H9 (cell line): ENCODE data around the gene ZC3H12C. TPM values are rescaled to one million over a fixed set of nuclear protein-coding genes. Genes with fewer than 3 reads are reported as not detected.

Experiments used
- DNase-seq: peaks from one replicate; pipeline ENCODE4 v3.0.0-alpha.2; 2017
- H2AFZ ChIP-seq: one replicate; pipeline ENCODE4 v1.6.1; 2013; ENCODE audit warnings: mild to moderate bottlenecking, low read length, control low read depth, moderate library complexity
- H2AK5ac ChIP-seq: 2 replicates; pipeline ENCODE4 v1.6.1; 2013; ENCODE audit warnings: low read length, control low read depth, mixed read lengths; ENCODE audit not compliant: insufficient read length
- H2BK120ac ChIP-seq: one replicate; pipeline ENCODE4 v1.6.1; 2013; ENCODE audit warnings: low read depth, mild to moderate bottlenecking, low read length, control low read depth, inconsistent platforms; ENCODE audit not compliant: poor library complexity, severe bottlenecking
- H2BK12ac ChIP-seq: 2 replicates; pipeline ENCODE4 v1.6.1; 2013; ENCODE audit warnings: low read length, control low read depth, mixed read lengths, low read depth; ENCODE audit not compliant: insufficient read length
- H2BK15ac ChIP-seq: 2 replicates; pipeline ENCODE4 v1.6.1; 2013; ENCODE audit warnings: low read depth, low read length, control low read depth
- H2BK20ac ChIP-seq: one replicate; pipeline ENCODE4 v1.6.1; 2013; ENCODE audit warnings: low read depth, mild to moderate bottlenecking, low read length, control low read depth, inconsistent platforms; ENCODE audit not compliant: poor library complexity, severe bottlenecking
- H2BK5ac ChIP-seq: 2 replicates; pipeline ENCODE4 v1.6.1; 2013; ENCODE audit warnings: low read length, control low read depth, mixed read lengths; ENCODE audit not compliant: insufficient read length
- H3K14ac ChIP-seq: 2 replicates; pipeline ENCODE4 v1.6.1; 2013; ENCODE audit warnings: low read length, control low read depth; ENCODE audit not compliant: insufficient read depth
- H3K18ac ChIP-seq: 2 replicates; pipeline ENCODE4 v1.6.1; 2013; ENCODE audit warnings: low read depth, mild to moderate bottlenecking, mixed read lengths, low read length, control low read depth; ENCODE audit not compliant: insufficient read length
- H3K23ac ChIP-seq: 2 replicates; pipeline ENCODE4 v1.6.1; 2013; ENCODE audit warnings: low read length, control low read depth, mixed read lengths, low read depth; ENCODE audit not compliant: insufficient read length
- H3K23me2 ChIP-seq: 2 replicates; pipeline ENCODE4 v1.6.1; 2013; ENCODE audit warnings: low read depth, mild to moderate bottlenecking, mixed read lengths, low read length, control low read depth; ENCODE audit not compliant: insufficient read length, poor library complexity, severe bottlenecking
- H3K27ac ChIP-seq: 2 replicates; pipeline ENCODE4 v1.5.1; 2013; ENCODE audit warnings: low read length, control low read depth, mixed read lengths, low read depth; ENCODE audit not compliant: insufficient read length
- H3K27me3 ChIP-seq: 2 replicates; pipeline ENCODE4 v1.6.1; 2013; ENCODE audit warnings: low read length, control low read depth, inconsistent platforms; ENCODE audit not compliant: insufficient read depth
- H3K4ac ChIP-seq: 2 replicates; pipeline ENCODE4 v1.6.1; 2013; ENCODE audit warnings: low read depth, mild to moderate bottlenecking, control low read depth, inconsistent platforms, low read length, moderate library complexity
- H3K4me1 ChIP-seq: 2 replicates; pipeline ENCODE4 v1.6.1; 2013; ENCODE audit warnings: low read length, control low read depth, inconsistent platforms; ENCODE audit not compliant: insufficient read depth
- H3K4me2 ChIP-seq: 2 replicates; pipeline ENCODE4 v1.6.1; 2013; ENCODE audit warnings: low read length, control low read depth, mixed read lengths; ENCODE audit not compliant: insufficient read length, insufficient read depth
- H3K56ac ChIP-seq: 2 replicates; pipeline ENCODE4 v1.6.1; 2013; ENCODE audit warnings: low read depth, mild to moderate bottlenecking, mixed read lengths, low read length, control low read depth; ENCODE audit not compliant: insufficient read length
- H3K79me1 ChIP-seq: 2 replicates; pipeline ENCODE4 v1.6.1; 2013; ENCODE audit warnings: low read depth, mild to moderate bottlenecking, moderate library complexity, low read length, control low read depth, inconsistent platforms; ENCODE audit not compliant: insufficient read depth, poor library complexity, severe bottlenecking
- H3K79me2 ChIP-seq: 2 replicates; pipeline ENCODE4 v1.6.1; 2013; ENCODE audit warnings: low read length, control low read depth, inconsistent platforms; ENCODE audit not compliant: insufficient read depth
- H3K9ac ChIP-seq: 2 replicates; pipeline ENCODE4 v1.6.1; 2013; ENCODE audit warnings: low read length, control low read depth, mixed read lengths; ENCODE audit not compliant: insufficient read length; ENCODE audit errors: extremely low read depth
- H3K9me3 ChIP-seq: one replicate; pipeline ENCODE4 v1.6.1; 2013; ENCODE audit warnings: low read depth, low read length, inconsistent platforms; ENCODE audit not compliant: control insufficient read depth
- H3T11ph ChIP-seq: one replicate; pipeline ENCODE4 v1.6.1; 2013; ENCODE audit warnings: mild to moderate bottlenecking, low read length, control low read depth, inconsistent platforms
- H4K20me1 ChIP-seq: one replicate; pipeline ENCODE4 v1.6.1; 2013; ENCODE audit not compliant: control insufficient read depth, insufficient read length, insufficient read depth
- H4K5ac ChIP-seq: 2 replicates; pipeline ENCODE4 v1.6.1; 2013; ENCODE audit warnings: low read depth, mild to moderate bottlenecking, mixed read lengths, low read length, control low read depth; ENCODE audit not compliant: insufficient read length
- H4K8ac ChIP-seq: replicated peaks from 2 replicates; pipeline ENCODE4 v1.6.1; 2013; ENCODE audit warnings: low read length, control low read depth, mixed read lengths, low read depth; ENCODE audit not compliant: insufficient read length
- H4K91ac ChIP-seq: 2 replicates; pipeline ENCODE4 v1.6.1; 2013; ENCODE audit warnings: low read depth, mild to moderate bottlenecking, moderate library complexity, mixed read lengths, low read length, control low read depth; ENCODE audit not compliant: insufficient read length
- H3K27ac Mint-ChIP-seq, 3 experiments: 2 replicates in 2 of 3; 3 replicates in 1 of 3; pipeline ENCODE4 v1.8.0; 2020 to 2021; ENCODE audit warnings: mixed read lengths in 3 of 3, mild to moderate bottlenecking in 1 of 3, moderate library complexity in 1 of 3
- H3K27me3 Mint-ChIP-seq: 2 replicates; pipeline ENCODE4 v1.8.0; 2021; ENCODE audit warnings: low read depth, mild to moderate bottlenecking, moderate library complexity, mixed read lengths
- H3K36me3 Mint-ChIP-seq, 3 experiments: 2 replicates in 2 of 3; 3 replicates in 1 of 3; pipeline ENCODE4 v1.8.0; 2020 to 2021; ENCODE audit warnings: low read depth in 3 of 3, mixed read lengths in 3 of 3; ENCODE audit not compliant: insufficient read depth in 1 of 3
- H3K4me1 Mint-ChIP-seq, 2 experiments: 2 replicates each; pipeline ENCODE4 v1.8.0; 2020; ENCODE audit warnings: mixed read lengths in 2 of 2
- H3K4me3 Mint-ChIP-seq, 2 experiments: 2 replicates in 1 of 2; 3 replicates in 1 of 2; pipeline ENCODE4 v1.8.0; 2020 to 2021; ENCODE audit warnings: mild to moderate bottlenecking in 2 of 2, mixed read lengths in 2 of 2, moderate library complexity in 1 of 2
- H3K9me3 Mint-ChIP-seq, 2 experiments: 2 replicates in 1 of 2; 3 replicates in 1 of 2; pipeline ENCODE4 v1.8.0; 2020; ENCODE audit warnings: mild to moderate bottlenecking in 2 of 2, mixed read lengths in 2 of 2, moderate library complexity in 1 of 2
- CTCF ChIP-seq: fragments of 200-600 bp; sonication (generic); conservative IDR thresholded peaks from 3 replicates; pipeline ENCODE4 v1.8.0; 2021; ENCODE audit warnings: antibody characterized with exemption, mild to moderate bottlenecking
- WGBS: extraction: QIAGEN DNeasy Blood & Tissue Kit; methylation state at CpG from one replicate; pipeline ENCODE4 v1.1.7; 2013; ENCODE audit warnings: missing lambda C conversion rate, low lambda C conversion rate, mixed read lengths; ENCODE audit not compliant: insufficient read length; ENCODE audit errors: extremely low coverage; 5-methylcytosine and 5-hydroxymethylcytosine counted together
- total RNA-seq: library from RNA; stranded (reverse); gene quantifications from 2 replicates; pipeline ENCODE4 v1.2.1, GENCODE V29; 2021

The ZC3H12C gene
- total RNA-seq, 1 experiment from 2014 or later = 4.8 TPM

- Histone ChIP-seq H2BK120ac (no peak overlapping the region), H4K20me1 (no peaks in the 10 kb centered on the region), H4K8ac (no peak overlapping the region), H2BK20ac (no peak overlapping the region), H3K23me2 (no peaks in the 10 kb centered on the region), H3K14ac (no peak overlapping the region), H3K9me3 (no peaks in the 10 kb centered on the region), H4K91ac (no peak overlapping the region), H3K4me2 (no peak overlapping the region), H3K4me1 (no peaks in the 10 kb centered on the region), H2AK5ac (no peak overlapping the region), H3K9ac (no peak overlapping the region), H3T11ph (no peak overlapping the region), H2BK5ac (no peak overlapping the region), H3K4ac (no peak overlapping the region), H3K27ac (no peak overlapping the region), H3K27me3 (no peaks in the 10 kb centered on the region; the same call in 1 of the 2 replicates), H3K79me1 (no peaks in the 10 kb centered on the region), H2AFZ (no peak overlapping the region), H4K5ac (no peak overlapping the region), H2BK15ac (no peak overlapping the region), H3K18ac (no peak overlapping the region), H3K79me2 (no peaks in the 10 kb centered on the region), H2BK12ac (no peak overlapping the region), H3K56ac (no peak overlapping the region), H3K23ac (no peak overlapping the region)
- Mint-ChIP-seq H3K27ac (no peak overlapping the region), H3K36me3 (peaks cover 9 to 17% (median 15%) of the 10 kb centered on the region in 3 experiments), H3K27me3 (no peaks in the 10 kb centered on the region), H3K4me3 (no peak overlapping the region), H3K4me1 (no peaks in the 10 kb centered on the region), H3K9me3 (peaks cover 24 to 26% of the 10 kb centered on the region in 2 experiments)
- WGBS = no CpG with 5 or more reads among the region's 8 CpGs
- no peak for DNase-seq
- no peak for TF ChIP-seq CTCF
Measured at GRCh38 chr11:110050201-110050506, 43.0 kb upstream of the ZC3H12C start.
